ENCODE data around the gene ZNF334. TPM values are rescaled to one million over a fixed set of nuclear protein-coding genes. Genes with fewer than 3 reads are reported as not detected.

The ZNF334 gene
- total RNA-seq, 2 donors from 2014 or later: 1.3 to 1.6 TPM

DNA sequence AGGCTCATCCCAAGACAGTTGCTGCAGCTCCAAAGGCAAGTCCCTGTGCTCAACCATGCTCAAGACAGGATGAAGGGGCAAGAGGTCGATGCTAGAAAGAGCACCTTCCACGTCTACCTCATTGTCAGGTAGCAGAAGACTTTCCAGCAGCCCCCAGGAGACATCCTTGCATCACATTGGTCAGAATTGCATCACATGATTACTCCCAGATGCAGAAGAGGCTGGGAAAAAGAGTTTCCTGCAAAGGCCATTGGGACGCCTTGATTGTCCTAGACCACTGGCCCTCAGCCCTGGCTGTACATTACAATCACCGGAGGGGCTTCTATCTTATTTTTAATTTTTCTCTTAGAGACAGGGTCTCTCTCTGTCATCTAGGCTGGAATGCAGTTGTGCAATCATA lies 17.3 kb upstream of the ZNF334 start:
- H3K9ac ChIP-seq (ENCODE audit: low read depth in 2 of 2, low read length in 2 of 2): no peak overlapping the region
- no peaks in the 10 kb centered on the region for H3K27me3 ChIP-seq
- H3K4me1 ChIP-seq: no peaks in the 10 kb centered on the region
- intact Hi-C loops (cut with DNase I): no loop called here
- H3K27ac ChIP-seq: no peak overlapping the region
- no peak for DNase-seq
- no peak overlapping the region for H3K4me3 ChIP-seq
- TF ChIP-seq, protein P1, sequence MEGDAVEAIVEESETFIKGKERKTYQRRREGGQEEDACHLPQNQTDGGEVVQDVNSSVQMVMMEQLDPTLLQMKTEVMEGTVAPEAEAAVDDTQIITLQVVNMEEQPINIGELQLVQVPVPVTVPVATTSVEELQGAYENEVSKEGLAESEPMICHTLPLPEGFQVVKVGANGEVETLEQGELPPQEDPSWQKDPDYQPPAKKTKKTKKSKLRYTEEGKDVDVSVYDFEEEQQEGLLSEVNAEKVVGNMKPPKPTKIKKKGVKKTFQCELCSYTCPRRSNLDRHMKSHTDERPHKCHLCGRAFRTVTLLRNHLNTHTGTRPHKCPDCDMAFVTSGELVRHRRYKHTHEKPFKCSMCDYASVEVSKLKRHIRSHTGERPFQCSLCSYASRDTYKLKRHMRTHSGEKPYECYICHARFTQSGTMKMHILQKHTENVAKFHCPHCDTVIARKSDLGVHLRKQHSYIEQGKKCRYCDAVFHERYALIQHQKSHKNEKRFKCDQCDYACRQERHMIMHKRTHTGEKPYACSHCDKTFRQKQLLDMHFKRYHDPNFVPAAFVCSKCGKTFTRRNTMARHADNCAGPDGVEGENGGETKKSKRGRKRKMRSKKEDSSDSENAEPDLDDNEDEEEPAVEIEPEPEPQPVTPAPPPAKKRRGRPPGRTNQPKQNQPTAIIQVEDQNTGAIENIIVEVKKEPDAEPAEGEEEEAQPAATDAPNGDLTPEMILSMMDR (IDR thresholded peaks at IDR 0.05): no peak
- H3K36me3 ChIP-seq: no peaks in the 10 kb centered on the region
- no peaks in the 10 kb centered on the region for H3K9me3 ChIP-seq

DNA sequence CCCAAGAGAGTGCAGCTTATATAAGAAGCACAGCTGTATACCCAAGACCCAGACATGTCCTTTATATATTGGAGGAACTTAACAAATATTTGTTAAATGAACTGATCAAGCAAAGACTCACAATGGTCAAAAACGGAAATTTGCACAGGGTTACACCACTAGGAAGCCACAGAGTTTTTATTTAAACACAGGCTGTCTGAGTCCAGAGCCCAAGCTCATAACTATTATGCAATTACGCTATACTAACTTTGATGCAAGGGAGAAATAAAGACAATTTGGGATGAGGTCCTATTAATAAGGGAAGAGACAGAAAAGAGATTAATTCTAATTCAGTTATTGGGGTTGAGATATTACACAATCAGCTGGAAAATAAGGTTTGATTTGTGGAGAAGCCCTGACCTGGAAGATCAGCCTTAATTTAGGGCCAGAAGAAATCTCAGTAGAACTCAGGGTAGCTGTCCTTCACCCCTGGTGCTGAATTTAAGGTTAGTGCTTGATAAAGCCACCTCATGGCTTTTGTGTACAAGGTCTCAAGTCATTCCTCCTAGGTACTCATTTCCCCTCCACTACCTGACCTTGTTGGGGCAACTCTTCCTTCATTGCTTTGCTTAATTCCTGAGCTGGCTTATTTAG lies 10.5 kb upstream of the ZNF334 start:
- Histone ChIP-seq H3K4me1 (no peaks in the 10 kb centered on the region), H3K4me3 (no peak overlapping the region), H3K27ac (no peak overlapping the region), H3K9me3 (no peaks in the 10 kb centered on the region), H3K36me3 (no peaks in the 10 kb centered on the region), H3K9ac (ENCODE audit: low read depth in 2 of 2, low read length in 2 of 2) (no peak overlapping the region), H3K27me3 (no peaks in the 10 kb centered on the region)
- TF ChIP-seq, protein P1 (IDR thresholded peaks at IDR 0.05): no peak
- DNase-seq: no peak
- intact Hi-C loops (cut with DNase I): loop anchor here (5.0 kb wide), 2 partner anchors 158 to 173 kb away; no protein-coding TSS in a partner anchor

DNA sequence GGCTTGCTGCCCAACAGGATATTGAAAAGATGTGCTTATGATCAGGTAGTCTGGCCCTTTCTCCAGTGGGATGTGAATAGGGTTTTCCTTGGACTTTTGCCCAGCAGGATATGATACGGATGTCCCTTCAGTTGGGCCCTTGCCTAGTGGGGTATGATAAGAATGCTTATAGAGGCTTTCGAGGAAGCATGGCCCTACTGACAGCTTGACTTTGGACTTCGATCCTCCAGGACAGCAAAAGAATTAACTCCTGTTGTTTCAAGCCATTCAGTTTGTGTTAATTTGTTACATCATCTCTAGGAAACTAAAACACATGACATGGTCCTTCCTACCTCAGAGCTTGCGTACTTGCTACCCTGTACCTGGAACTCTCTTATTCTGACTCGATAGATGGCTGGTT lies 9.7 kb upstream of the ZNF334 start:
- H3K27me3 ChIP-seq: no peaks in the 10 kb centered on the region
- TF ChIP-seq, protein P1 (IDR thresholded peaks at IDR 0.05): no peak
- no peaks in the 10 kb centered on the region for H3K9me3 ChIP-seq
- H3K4me1 ChIP-seq: no peaks in the 10 kb centered on the region
- intact Hi-C loops (cut with DNase I): loop anchor here (5.0 kb wide), 2 partner anchors 159 to 174 kb away; no protein-coding TSS in a partner anchor
- no peak for DNase-seq
- no peak overlapping the region for H3K27ac ChIP-seq
- no peaks in the 10 kb centered on the region for H3K36me3 ChIP-seq
- no peak overlapping the region for H3K4me3 ChIP-seq
- H3K9ac ChIP-seq (ENCODE audit: low read depth in 2 of 2, low read length in 2 of 2): no peak overlapping the region

DNA sequence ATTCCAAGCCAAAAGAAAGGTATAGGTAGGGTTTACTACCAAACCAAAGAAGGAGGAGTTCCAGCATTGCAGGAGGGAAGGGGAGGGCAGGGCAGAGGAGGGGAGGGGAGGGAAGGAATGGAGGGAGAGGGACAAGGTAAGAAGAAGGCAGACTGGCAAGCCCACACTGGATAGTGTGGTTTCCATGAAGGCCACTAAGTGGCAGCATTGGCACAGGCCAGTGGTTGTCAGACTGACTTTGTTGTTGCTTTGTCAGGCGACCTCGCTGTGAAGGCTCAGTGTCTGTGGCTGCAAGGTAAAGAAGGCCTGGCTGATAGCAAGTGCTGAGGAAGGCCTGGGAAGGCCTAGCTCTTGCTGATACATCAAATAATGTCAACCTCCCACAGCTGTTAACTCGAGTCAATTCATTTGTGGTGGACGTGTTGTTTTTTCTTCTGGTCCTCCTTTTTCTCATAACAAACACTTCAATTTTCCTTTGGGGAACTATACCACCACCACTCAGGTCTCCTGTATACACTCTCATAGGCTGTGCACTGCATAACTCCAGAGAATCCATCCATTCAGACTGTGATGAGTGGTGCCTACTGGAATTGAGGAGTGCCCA lies 7.7 kb upstream of the ZNF334 start:
- Histone ChIP-seq H3K27ac (no peak overlapping the region), H3K4me3 (no peak overlapping the region), H3K27me3 (no peaks in the 10 kb centered on the region), H3K9ac (ENCODE audit: low read depth in 2 of 2, low read length in 2 of 2) (no peak overlapping the region), H3K4me1 (no peaks in the 10 kb centered on the region), H3K36me3 (no peaks in the 10 kb centered on the region), H3K9me3 (no peaks in the 10 kb centered on the region)
- intact Hi-C loops (cut with DNase I): loop anchor here (5.0 kb wide), 2 partner anchors 161 to 176 kb away; no protein-coding TSS in a partner anchor
- TF ChIP-seq, protein P1 (IDR thresholded peaks at IDR 0.05): peak; percentile 44
- peak; percentile 38 for DNase-seq

- intact Hi-C loops (cut with DNase I): loop anchor here (5.0 kb wide), 2 partner anchors 162 to 177 kb away; no protein-coding TSS in a partner anchor
- Histone ChIP-seq H3K9me3 (no peaks in the 10 kb centered on the region), H3K36me3 (no peaks in the 10 kb centered on the region), H3K27ac (no peak overlapping the region), H3K4me1 (no peaks in the 10 kb centered on the region), H3K9ac (ENCODE audit: low read depth in 2 of 2, low read length in 2 of 2) (no peak overlapping the region), H3K27me3 (no peaks in the 10 kb centered on the region), H3K4me3 (no peak overlapping the region)
- DNase-seq: no peak
- TF ChIP-seq, protein P1 (IDR thresholded peaks at IDR 0.05): no peak
These were observed 7.2 kb upstream of the ZNF334 start for GRCh38 chr20:46520540-46520939.
